Jurkat, Clone E6-1 (cell line): Measurements from ENCODE around the gene ACTR2.
A peak's percentile ranks its signal among the peaks of the same experiment; 100 is the strongest.
"Not testable (repeated sequence)": the region's sequence is repeated elsewhere in the genome, so short reads cannot be mapped to it uniquely, and the experiment has no call there.

Experiments
- DNase-seq: peaks from one replicate; pipeline ENCODE4 v3.0.0-alpha.2; 2011; ENCODE audit warnings: low read depth, low spot score
- H3K4me3 ChIP-seq: 2 replicates; pipeline ENCODE4 v1.5.1; 2011; ENCODE audit warnings: mild to moderate bottlenecking, low read length, control low read depth, moderate library complexity

Gene ACTR2

DNA sequence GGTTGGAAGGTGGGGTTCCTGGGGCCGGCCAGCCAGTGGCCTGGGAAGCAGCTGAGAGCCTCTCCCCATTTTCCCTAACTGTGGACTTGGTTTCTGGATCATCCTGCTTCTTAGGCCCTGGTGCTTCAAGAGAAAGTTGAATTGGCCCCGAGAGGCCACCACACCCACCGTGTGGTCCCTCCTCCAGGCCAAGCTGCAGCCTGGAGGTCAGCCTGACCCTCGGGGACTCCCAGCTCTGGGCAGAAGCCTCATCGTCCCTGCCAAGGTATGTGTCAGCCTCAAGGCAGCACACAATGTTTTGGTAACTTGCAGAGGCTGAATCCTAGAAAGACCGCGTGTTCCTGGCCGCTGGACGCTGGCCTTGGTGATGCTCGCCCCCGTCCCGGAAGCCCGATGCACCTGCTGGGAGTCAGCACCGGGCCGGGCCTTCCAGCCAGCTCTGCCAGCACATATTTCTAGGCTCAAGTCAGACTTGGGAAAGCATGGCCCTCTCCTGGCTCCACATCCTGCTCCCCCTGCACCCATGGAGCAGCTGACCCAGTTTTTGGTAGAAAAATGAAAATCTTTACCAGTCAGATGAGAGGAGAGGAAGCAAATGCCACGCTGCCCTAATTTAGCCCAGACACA lies 72.6 kb downstream of the ACTR2 start:
- no peak for DNase-seq
- peak overlapping the region; percentile 15; the same call in 1 of the 2 replicates for H3K4me3 ChIP-seq

DNA sequence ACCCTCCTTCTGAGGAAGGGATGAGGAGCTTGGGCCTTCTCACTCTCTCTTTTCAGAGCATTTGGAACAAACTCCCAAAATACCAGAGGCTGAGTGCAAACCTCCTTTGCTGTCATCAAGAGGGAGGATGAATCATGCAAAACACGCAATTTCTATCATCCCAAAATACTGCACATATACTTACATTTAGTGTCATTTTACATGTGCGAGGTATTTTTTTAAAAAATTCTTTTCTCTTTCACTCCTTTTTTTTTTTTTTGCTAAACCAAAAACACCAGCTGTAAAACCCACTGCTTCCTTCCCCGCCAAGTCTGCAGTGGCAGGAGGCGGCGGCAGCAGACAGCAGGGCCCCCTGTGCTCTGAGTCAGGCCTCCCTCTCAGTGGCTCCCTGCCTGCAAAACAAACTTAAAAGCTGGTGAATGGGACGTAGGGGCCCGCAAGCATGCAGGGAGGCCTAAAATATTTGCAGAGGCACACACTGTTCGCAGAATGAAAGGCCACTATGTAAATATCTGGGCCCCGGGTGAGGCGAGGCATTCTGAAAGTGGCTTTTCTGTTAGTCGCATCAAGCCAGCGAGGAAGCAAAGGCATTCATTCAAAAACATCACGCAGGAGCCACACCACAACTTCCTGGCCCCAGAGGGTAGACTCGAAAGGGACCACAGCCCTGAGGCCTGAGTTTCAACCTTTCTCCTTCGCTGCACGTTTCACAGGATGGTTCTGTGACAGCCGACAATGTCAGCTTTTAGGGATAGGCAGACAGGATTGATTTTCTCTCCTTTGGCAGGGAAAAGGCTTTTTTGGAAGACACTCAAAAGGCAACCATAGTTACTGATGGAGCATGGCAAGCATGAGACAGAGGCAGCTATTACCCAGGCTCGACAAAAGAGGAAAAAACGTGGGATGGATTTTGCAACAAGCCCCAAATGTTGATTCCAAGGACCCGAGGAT lies 73.4 kb downstream of the ACTR2 start:
- peak overlapping the region; percentile 45 for H3K4me3 ChIP-seq
- DNase-seq, result peak; percentile 89

DNA sequence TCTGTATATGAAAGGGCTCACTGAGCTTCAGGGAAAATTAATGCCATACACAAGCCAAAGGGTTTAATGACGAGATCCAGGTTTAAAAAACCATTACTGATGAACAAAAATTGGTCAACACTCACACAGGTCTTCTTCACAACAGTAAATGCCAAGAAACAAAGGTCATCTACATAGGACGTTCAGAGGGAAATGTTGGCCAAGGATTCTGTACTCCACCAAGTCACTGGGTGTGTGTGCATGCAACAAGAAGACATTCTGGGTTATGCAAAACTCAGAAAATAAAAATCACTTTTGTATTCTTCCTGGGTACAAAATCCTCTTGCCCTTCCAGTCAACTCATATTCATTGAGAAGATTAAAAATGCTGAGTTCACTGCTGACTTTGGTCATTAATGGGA lies 78.3 kb downstream of the ACTR2 start:
- no peak for DNase-seq
- H3K4me3 ChIP-seq, result no peak overlapping the region

DNA sequence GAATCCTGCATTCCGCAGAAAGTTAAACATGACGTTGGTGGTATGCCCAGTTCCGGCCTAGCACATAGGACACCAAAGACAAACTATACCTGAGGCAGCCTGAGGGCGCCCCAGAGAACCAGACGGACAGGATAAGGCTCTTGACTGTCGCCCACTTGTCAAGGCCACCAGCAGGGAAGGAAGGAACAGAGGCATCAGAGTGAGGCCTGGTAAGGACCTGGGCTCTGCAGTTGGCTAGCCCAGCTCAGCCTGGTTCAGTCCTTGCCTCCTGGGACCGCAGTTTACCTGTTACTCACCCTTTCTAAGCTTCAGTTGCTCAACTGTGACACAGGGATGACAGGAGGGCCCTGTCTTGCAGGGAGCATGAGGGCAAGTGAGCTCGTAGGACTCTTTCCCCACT lies 82.1 kb downstream of the ACTR2 start:
- no peak overlapping the region for H3K4me3 ChIP-seq
- no peak for DNase-seq

DNA sequence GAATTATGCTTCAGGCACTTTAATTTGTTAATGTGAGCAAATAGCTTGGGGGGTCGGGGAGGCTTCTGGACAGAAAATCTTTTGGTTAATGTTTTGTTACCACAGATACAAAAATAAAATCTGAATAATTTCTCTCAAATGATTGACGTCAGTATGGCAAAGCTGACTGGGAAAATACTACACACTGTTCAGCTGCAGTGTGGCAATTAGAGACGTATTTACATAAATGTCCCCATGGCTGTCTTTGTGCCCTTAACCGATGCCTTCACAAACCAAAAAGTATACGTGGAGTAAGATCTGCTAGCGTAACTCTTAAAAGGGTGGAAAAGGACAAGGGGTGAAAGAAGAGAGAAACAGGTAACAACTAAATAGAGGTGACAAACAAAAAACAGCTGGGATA lies 83.4 kb downstream of the ACTR2 start:
- H3K4me3 ChIP-seq, result no peak overlapping the region
- DNase-seq, result no peak

DNA sequence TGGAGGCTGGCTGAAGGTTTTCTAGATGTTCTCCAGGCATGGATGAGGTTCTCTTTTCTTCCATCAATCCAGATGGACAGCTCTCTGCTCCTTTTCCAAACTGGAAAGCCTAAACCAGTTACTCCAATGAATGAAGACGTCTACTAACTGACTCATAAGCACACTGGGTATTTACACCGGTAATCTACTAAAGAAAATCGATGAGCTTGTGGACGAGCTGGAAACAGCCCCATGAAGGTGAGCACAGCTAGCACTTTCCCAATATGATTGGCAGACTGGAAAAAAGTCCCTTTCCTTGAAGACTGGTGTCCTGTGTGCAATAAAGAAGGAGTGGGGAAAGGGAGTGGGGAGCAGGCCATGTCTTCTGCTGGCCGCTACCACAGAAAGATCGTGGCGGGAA lies 84.0 kb downstream of the ACTR2 start:
- DNase-seq, result no peak
- H3K4me3 ChIP-seq, result no peak overlapping the region

DNA sequence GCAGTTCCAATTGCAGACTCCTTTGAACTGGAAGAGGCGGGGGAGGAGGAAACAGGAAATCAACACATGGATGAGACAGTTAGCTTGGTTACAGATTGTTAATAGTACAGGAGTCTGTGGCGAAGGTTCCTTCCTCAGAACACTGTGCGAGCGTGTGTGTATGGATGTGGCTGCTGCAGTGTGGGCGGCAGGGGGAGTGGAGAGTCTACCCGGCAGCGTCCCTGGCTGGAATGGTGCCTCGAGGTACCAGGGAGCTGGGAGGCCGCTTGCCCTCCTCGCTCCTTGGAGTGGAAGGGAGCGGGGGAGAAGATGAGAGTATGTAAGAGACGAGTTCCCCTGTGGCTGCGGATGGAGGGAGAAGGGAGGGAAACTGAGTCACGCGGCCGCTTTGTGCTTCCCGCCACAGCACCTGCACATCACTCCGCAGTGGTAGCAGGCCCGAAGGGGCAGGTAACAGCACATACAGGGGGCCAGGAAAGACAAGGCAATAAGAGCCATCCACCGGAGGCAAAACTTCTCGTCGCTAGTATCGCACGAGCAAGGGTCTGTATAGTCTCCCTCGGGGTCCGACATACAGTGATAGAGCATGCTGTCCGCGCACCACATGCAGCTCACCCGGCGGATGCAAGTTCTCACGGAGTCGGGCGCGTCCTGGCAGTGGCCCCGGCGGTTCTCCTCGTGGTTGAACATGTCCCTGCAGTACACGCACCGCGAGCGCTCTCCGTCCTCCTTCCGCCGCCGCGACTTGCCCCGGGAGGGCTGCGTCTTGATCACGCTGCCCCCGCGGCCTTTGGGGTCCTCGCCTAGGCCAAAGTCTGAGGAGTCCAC lies 85.7 kb downstream of the ACTR2 start:
- DNase-seq, result peak; percentile 45
- H3K4me3 ChIP-seq, result no peak overlapping the region

DNA sequence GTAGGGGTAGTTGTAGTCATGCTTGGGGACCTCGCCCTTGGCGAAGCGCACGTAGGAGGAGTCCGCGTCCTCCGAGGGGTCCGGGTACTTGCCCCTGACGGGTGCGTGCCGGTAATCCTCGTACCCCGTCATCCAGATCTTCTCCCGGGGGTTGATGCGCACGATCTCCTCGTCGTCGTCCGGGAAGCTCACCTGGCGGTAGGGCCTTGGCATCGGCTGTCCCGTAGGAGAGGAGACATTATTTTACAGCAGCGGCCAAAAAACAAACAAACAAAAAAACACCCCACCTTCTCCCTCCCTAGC lies 86.3 kb downstream of the ACTR2 start:
- DNase-seq, result no peak
- H3K4me3 ChIP-seq, result no peak overlapping the region

DNA sequence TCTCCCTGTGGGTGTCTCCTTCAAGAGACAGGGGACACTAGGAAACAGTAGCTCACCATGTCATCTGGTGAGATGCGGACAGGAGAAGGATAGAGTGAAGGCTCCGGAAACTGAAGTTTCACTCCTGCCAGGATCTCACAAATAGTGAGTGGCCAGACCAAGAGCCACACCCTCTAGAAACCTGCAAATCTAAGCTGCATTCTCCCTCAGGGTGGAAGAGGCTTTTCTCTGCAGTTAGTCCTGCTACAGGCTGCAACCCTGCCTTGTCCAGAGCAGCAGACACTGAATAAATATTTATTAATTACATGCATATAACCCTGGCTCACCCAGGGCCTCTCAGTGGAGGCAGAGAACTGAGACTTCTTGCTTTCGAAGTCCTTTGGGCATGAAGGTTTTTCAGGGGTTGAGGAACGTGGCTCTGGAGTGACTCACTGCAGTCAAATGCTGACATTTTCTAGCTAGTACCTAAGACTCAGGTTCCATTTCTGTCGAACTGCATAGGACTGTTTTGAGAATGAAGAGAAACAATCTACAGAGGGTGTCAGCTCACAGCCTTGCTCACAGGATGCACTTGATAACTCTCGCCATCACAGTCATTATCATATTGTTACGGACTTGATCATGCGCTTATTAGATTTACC lies 87.3 kb downstream of the ACTR2 start:
- DNase-seq, result no peak
- no peak overlapping the region for H3K4me3 ChIP-seq

DNA sequence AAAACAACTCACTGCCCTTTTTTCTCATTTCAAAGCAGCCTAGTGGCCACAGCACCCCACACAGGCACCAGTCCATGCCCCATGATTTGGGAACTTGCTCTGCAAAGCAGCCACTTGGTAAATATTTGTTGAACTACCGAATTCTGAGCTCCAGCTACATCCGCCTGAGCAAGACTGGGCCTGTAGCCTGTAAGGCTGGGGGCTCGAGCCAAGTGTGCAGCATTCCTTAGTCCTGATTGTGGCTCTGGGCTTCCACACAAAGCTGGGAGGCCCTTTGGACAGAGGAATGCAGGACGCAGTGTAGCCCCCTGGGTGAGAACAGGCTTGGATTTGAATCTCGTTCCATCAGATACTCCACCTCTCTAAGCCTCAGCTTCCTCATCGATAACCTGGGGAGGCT lies 88.4 kb downstream of the ACTR2 start:
- no peak for DNase-seq
- no peak overlapping the region for H3K4me3 ChIP-seq

DNA sequence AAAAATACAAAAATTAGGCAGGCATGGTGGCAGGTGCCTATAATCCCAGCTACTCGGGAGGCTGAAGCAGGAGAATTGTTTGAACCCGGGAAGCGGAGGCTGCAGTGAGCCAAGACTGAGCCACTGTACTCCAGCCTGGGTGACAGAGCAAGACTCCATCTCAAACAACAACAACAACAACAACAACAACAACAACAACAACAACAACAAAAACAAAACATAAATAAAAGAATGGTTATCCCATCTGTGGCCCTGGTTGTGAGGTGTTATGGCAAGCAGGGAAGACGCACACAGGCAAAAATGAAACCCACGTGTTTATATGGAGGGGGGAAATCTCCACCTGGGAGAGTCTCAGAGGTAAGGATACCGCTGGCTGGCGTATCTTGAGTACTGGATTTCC lies 89.7 kb downstream of the ACTR2 start:
- H3K4me3 ChIP-seq, DNase-seq: not testable (repeated sequence)

DNA sequence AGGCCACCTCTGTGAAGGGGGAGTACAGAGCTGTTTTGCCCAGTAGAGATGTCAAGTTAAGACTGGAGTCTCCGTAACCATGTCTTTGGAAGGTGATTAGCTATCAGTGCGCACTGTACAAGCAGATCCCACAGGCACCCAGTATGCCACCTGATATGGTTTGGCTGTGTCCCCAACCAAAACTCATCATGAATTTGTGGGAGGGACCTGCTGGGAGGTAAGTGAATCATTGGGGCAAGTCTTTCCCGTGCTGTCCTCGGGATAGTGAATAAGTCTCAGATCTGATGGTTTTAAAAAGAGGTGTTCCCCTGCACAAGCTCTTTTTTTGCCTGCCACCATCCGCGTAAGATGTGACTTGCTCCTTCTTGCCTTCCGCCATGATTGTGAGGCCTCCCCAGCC lies 90.2 kb downstream of the ACTR2 start:
- no peak overlapping the region for H3K4me3 ChIP-seq
- DNase-seq, result no peak

DNA sequence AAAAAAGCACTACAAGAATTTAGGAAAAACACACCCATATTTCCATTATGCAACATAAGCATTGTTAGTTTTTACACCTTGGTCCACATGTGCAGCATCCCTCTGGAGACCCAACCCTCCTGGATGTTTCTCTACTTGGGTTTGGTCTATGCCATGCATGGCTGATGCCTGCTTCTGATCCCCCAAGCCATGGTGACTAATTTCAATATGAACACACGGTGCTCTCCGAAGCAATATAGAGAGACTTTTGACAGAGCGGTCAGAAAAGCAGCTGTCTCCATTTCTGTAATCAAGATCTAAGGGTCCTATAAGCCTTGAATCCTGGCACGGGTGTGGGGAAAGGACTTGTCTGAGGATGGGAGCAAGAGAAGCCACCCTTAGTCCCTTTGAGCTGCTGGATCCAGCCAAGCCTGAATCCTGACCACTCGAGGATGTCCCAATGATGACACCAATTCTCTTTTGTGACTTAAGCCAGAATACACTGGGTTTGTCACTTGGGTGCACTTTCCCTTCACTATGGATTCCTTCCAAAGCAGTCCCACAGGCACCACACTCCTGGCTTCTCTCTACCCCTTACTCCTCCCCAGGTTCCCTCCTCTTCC lies 91.5 kb downstream of the ACTR2 start:
- H3K4me3 ChIP-seq, result no peak overlapping the region
- DNase-seq, result no peak

DNA sequence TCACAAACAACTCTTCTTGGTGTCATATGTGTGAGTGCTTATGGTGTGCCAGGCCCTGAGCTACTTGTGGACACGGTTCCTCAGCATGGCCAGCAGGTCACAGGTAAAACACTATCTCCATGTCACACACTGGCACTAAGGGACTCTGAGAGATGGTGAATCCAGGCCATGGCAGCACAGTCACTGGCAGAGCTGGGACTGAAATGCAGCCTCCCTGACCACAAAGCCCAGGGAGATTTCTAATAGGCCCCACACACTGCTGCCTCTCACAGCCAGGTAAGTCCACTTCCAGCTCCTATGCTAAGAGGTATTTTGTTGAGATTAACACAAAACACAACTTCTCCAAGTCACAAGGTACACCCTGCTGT lies 92.0 kb downstream of the ACTR2 start:
- DNase-seq, result no peak
- H3K4me3 ChIP-seq, result no peak overlapping the region

DNA sequence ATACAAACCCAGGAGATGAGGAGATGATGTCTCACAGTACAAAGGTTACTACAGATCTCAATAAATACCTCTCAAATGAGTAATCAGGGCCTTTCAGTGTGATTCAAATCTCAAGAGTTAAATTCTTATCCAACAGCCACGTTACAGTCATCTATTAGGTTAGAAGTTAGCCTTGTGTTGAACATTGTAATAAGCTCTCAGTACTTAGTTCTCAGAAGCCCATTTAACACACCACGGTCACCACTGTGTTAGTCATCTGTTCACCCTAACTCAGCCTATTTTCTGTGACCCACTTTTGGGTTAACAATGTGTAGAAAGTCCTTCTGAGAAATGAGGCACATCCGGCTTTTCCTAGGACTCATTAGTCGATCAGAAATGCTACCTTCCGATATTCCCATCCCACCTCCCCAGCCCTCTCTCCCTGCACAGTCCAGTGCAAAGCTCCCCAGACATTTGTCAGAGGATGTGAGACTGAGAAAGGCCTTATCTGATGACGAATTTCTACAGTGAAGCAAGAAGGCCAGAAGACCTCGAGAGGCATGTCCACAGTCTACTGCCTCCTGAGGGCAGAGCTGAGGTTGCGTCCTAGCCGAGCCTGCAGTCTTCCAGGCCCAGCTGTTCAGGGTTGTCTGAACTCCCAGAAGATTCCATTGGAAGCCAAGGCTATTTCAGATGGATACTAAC lies 92.6 kb downstream of the ACTR2 start:
- H3K4me3 ChIP-seq, result no peak overlapping the region
- no peak for DNase-seq
